HG03025 (cell line): Measurements from ENCODE around the gene SUMF2.
"Not testable (repeated sequence)": the region's sequence is repeated elsewhere in the genome, so short reads cannot be mapped to it uniquely, and the experiment has no call there.

ENCODE experiments used
- ATAC-seq: cut with Tn5 transposase; IDR thresholded peaks from one replicate; pipeline ENCODE4 v1.9.1; 2021; ENCODE audit warnings: mild to moderate bottlenecking, moderate library complexity; ENCODE audit not compliant: unreplicated experiment, low FRiP score

SUMF2 gene

GRCh38 chr7:56053993-56054392 lies 10.1 kb upstream of the SUMF2 start:
- ATAC-seq, result no peak

GRCh38 chr7:56062382-56062781 lies 1.7 kb upstream of the SUMF2 start:
- ATAC-seq, result no peak

- no peak for ATAC-seq
Measured at GRCh38 chr7:56063500-56063881, 595 bp upstream of the SUMF2 start.

- not testable (repeated sequence) for ATAC-seq
Measured at GRCh38 chr7:56066376-56066775, 2.3 kb downstream of the SUMF2 start.

- ATAC-seq, result peak; percentile 72
Measured at GRCh38 chr7:56074371-56074791, 10.3 kb downstream of the SUMF2 start.

GRCh38 chr7:56077681-56078080 lies 13.6 kb downstream of the SUMF2 start:
- ATAC-seq, result no peak

GRCh38 chr7:56078196-56078595 lies 14.1 kb downstream of the SUMF2 start:
- ATAC-seq, result no peak

GRCh38 chr7:56079450-56080185 lies 15.5 kb downstream of the SUMF2 start:
- no peak for ATAC-seq

- not testable (repeated sequence) for ATAC-seq
Measured at GRCh38 chr7:56080726-56081435, 16.8 kb downstream of the SUMF2 start.

GRCh38 chr7:56081626-56082340 lies 17.7 kb downstream of the SUMF2 start:
- no peak for ATAC-seq

GRCh38 chr7:56083150-56083785 lies 19.2 kb downstream of the SUMF2 start:
- ATAC-seq, result no peak

- no peak for ATAC-seq
Measured at GRCh38 chr7:56086761-56087160, 22.7 kb downstream of the SUMF2 start.

GRCh38 chr7:56087445-56087844 lies 23.4 kb downstream of the SUMF2 start:
- ATAC-seq, result no peak

GRCh38 chr7:56091591-56091990 lies 27.5 kb downstream of the SUMF2 start:
- no peak for ATAC-seq

GRCh38 chr7:56092388-56092787 lies 28.3 kb downstream of the SUMF2 start:
- not testable (repeated sequence) for ATAC-seq

GRCh38 chr7:56092789-56093531 lies 28.9 kb downstream of the SUMF2 start, which contains the start of gene PHKG1:
PHKG1 (minus strand) TSS chr7:56092952; CDS start chr7:56088941, 4,011 bp downstream.
- no peak for ATAC-seq

- ATAC-seq, result no peak
Measured at GRCh38 chr7:56097700-56098099, 33.6 kb downstream of the SUMF2 start.

GRCh38 chr7:56098187-56099008 lies 34.3 kb downstream of the SUMF2 start:
- not testable (repeated sequence) for ATAC-seq

- no peak for ATAC-seq
Measured at GRCh38 chr7:56099653-56100052, 35.6 kb downstream of the SUMF2 start.
